Spinal cord (tissue), 10 donors: ENCODE measurements around the gene GNAZ. TPM values are rescaled to one million over a fixed set of nuclear protein-coding genes. Genes with fewer than 3 reads are reported as not detected.

Source experiments
- DNase-seq, 6 donors: peaks; one replicate each; pipeline versions ENCODE4 v3.0.0 to v3.0.0-alpha.2; 2013 to 2015; ENCODE audit warnings: low spot score in 6 of 6, low read depth in 4 of 6
- H3K27ac ChIP-seq: one replicate; pipeline ENCODE4 v1.5.1; 2013; ENCODE audit warnings: low read depth, low read length, control low read depth
- H3K27me3 ChIP-seq: one replicate; pipeline ENCODE4 v1.6.1; 2013; ENCODE audit warnings: low read length; ENCODE audit not compliant: control insufficient read depth, insufficient read depth
- H3K36me3 ChIP-seq: one replicate; pipeline ENCODE4 v1.6.1; 2013; ENCODE audit warnings: low read length; ENCODE audit not compliant: control insufficient read depth, insufficient read depth
- H3K4me1 ChIP-seq: one replicate; pipeline ENCODE4 v1.6.1; 2013; ENCODE audit warnings: low read length; ENCODE audit not compliant: control insufficient read depth, insufficient read depth
- H3K4me3 ChIP-seq: one replicate; pipeline ENCODE4 v1.5.1; 2013; ENCODE audit warnings: low read depth, low read length, control low read depth
- H3K9me3 ChIP-seq: one replicate; pipeline ENCODE4 v1.6.1; 2013; ENCODE audit warnings: low read length; ENCODE audit not compliant: control insufficient read depth, insufficient read depth
- WGBS: methylation state at CpG from one replicate; pipeline ENCODE4 v1.1.5; 2013; ENCODE audit warnings: missing lambda C conversion rate; ENCODE audit not compliant: insufficient coverage; 5-methylcytosine and 5-hydroxymethylcytosine counted together
- polyA plus RNA-seq, 2 donors: library from polyadenylated mRNA; unstranded; fragments of 120-200 nt; gene quantifications; one replicate each; pipeline ENCODE4 v1.2.1, GENCODE V29; 2013; ENCODE audit not compliant: insufficient read length in 2 of 2
- total RNA-seq, 2 donors: library from RNA; depleted of rRNA in 1 of 2; stranded (reverse); fragments of 120-200 nt in 1 of 2; fragments of >200 nt in 1 of 2; gene quantifications; one replicate each; pipeline versions ENCODE4 v1.2.3 to v1.2.4, GENCODE V29; 2013 to 2014
- donor health status: healthy.

Gene GNAZ
- total and polyA plus RNA-seq, 4 donors, result 33.3 to 77.9 (median 59.0) TPM

GRCh38 chr22:23068832-23069385, 1.4 kb upstream of the GNAZ start:
- peak overlapping the region; percentile 64 for H3K4me3 ChIP-seq
- no peak overlapping the region for H3K27ac ChIP-seq
- H3K9me3 ChIP-seq, result no peaks in the 10 kb centered on the region
- WGBS, result 84% methylated on average over 4 of the region's 8 CpGs
- no peak for DNase-seq
- H3K4me1 ChIP-seq, result peaks cover 50% of the 10 kb centered on the region
- no peaks in the 10 kb centered on the region for H3K27me3 ChIP-seq
- peaks cover 14% of the 10 kb centered on the region for H3K36me3 ChIP-seq

GRCh38 chr22:23069502-23070357, 589 bp upstream of the GNAZ start:
- WGBS, result under 1% methylated on average over 63 of the region's 74 CpGs
- no peaks in the 10 kb centered on the region for H3K27me3 ChIP-seq
- peaks cover 22% of the 10 kb centered on the region for H3K36me3 ChIP-seq
- DNase-seq, result peak; percentile 81 to 97 (median 86)
- peak overlapping the region; percentile 64 for H3K4me3 ChIP-seq
- H3K9me3 ChIP-seq, result no peaks in the 10 kb centered on the region
- H3K4me1 ChIP-seq, result peaks cover 57% of the 10 kb centered on the region
- H3K27ac ChIP-seq, result peak overlapping the region; percentile 80

- DNase-seq, result no peak
- peaks cover 61% of the 10 kb centered on the region for H3K4me1 ChIP-seq
- no peaks in the 10 kb centered on the region for H3K27me3 ChIP-seq
- H3K27ac ChIP-seq, result no peak overlapping the region
- H3K9me3 ChIP-seq, result no peaks in the 10 kb centered on the region
- H3K36me3 ChIP-seq, result peaks cover 36% of the 10 kb centered on the region
- peak overlapping the region; percentile 37 for H3K4me3 ChIP-seq
- 32% methylated on average over 28 of the region's 29 CpGs for WGBS
These were observed 1.1 kb downstream of the GNAZ start for GRCh38 chr22:23071230-23072076.

GRCh38 chr22:23072077-23072910, 2.0 kb downstream of the GNAZ start:
- Histone ChIP-seq H3K27ac (no peak overlapping the region), H3K27me3 (no peaks in the 10 kb centered on the region), H3K9me3 (no peaks in the 10 kb centered on the region), H3K4me3 (no peak overlapping the region), H3K36me3 (peaks cover 39% of the 10 kb centered on the region), H3K4me1 (peaks cover 61% of the 10 kb centered on the region)
- 52% methylated on average over 4 of the region's 11 CpGs for WGBS
- DNase-seq, result peak in 1 of 6 donors; percentile 14

- no peak overlapping the region for H3K27ac ChIP-seq
- DNase-seq, result no peak
- H3K27me3 ChIP-seq, result no peaks in the 10 kb centered on the region
- WGBS, result 95% methylated on average over 11 of the region's 11 CpGs
- H3K9me3 ChIP-seq, result no peaks in the 10 kb centered on the region
- no peak overlapping the region for H3K4me3 ChIP-seq
- H3K4me1 ChIP-seq, result peaks cover 65% of the 10 kb centered on the region
- H3K36me3 ChIP-seq, result peaks cover 46% of the 10 kb centered on the region
These were observed 2.7 kb downstream of the GNAZ start for GRCh38 chr22:23072911-23073491.

GRCh38 chr22:23073526-23074229, 3.4 kb downstream of the GNAZ start:
- 61% methylated on average over 13 of the region's 13 CpGs for whole genome bisulfite sequencing
- Histone ChIP-seq H3K27ac (no peak overlapping the region), H3K9me3 (no peaks in the 10 kb centered on the region), H3K27me3 (no peaks in the 10 kb centered on the region), H3K4me1 (peaks cover 64% of the 10 kb centered on the region), H3K4me3 (no peak overlapping the region), H3K36me3 (peaks cover 52% of the 10 kb centered on the region)
- DNase-seq, result peak in 2 of 6 donors; percentile 32 to 35

GRCh38 chr22:23074451-23074850, 4.1 kb downstream of the GNAZ start:
- Histone ChIP-seq H3K36me3 (peaks cover 57% of the 10 kb centered on the region), H3K27me3 (no peaks in the 10 kb centered on the region), H3K27ac (no peak overlapping the region), H3K4me1 (peaks cover 59% of the 10 kb centered on the region), H3K4me3 (no peak overlapping the region), H3K9me3 (no peaks in the 10 kb centered on the region)
- 96% methylated on average over 7 of the region's 7 CpGs for WGBS
- DNase-seq, result no peak

- peaks cover 59% of the 10 kb centered on the region for H3K36me3 ChIP-seq
- no peaks in the 10 kb centered on the region for H3K9me3 ChIP-seq
- H3K4me3 ChIP-seq, result no peak overlapping the region
- H3K4me1 ChIP-seq, result peaks cover 61% of the 10 kb centered on the region
- WGBS, result 100% methylated on average over 4 of the region's 4 CpGs
- DNase-seq, result no peak
- no peaks in the 10 kb centered on the region for H3K27me3 ChIP-seq
- H3K27ac ChIP-seq, result no peak overlapping the region
These were observed 4.7 kb downstream of the GNAZ start for GRCh38 chr22:23075050-23075449.
